Measurements from ENCODE around the gene THRAP3.
A peak's percentile ranks its signal among the peaks of the same experiment; 100 is the strongest.
"Not testable (repeated sequence)": the region's sequence is repeated elsewhere in the genome, so short reads cannot be mapped to it uniquely, and the experiment has no call there.

The THRAP3 gene

DNA sequence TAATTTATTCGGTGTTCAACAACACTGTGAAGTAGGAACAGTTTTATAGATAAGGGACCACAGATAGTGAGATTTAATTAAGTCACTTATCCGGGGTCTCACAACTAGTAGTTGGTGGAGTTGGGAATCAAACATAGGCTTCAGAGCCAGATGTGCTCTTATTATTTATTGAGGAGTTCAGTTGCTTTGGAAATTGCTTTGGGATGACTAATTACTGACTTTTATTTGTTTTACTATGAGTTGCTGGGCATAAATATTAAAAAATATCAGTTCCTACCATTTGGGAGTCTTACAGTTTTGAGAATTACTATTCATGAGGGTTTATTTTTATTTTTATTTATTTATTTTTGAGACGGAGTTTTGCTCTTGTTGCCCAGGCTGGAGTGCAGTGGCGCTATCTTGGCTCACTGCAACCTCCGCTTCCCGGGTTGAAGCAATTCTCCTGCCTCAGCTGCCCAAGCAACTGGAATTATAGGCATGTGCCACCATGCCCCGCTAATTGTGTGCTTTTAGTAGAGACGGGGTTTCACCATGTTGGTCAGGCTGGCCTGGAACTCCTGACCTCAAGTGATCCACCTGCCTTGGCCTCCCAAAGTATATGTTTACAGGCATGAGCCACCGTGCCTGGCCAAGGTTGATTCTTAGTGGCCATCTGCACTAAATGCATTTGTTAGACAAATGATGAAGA lies 27.7 kb downstream of the THRAP3 start:
- DNase-seq = no peak

DNA sequence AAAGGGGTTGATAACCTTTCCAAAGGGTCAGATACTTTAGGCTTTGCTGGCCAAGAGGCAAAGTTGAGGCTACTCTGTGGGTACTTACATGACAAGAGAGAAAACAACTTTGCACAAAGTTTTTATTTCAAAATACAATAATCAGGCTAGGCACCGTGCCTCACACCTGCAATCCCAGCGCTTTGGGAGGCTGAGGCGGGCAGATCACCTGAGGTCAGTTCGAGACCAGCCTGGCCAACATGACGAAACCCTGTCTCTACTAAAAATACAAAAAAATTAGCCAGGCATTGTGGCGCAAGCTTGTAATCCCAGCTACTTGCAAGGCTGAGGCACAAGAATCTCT lies 28.2 kb downstream of the THRAP3 start:
- DNase-seq = not testable (repeated sequence)

DNA sequence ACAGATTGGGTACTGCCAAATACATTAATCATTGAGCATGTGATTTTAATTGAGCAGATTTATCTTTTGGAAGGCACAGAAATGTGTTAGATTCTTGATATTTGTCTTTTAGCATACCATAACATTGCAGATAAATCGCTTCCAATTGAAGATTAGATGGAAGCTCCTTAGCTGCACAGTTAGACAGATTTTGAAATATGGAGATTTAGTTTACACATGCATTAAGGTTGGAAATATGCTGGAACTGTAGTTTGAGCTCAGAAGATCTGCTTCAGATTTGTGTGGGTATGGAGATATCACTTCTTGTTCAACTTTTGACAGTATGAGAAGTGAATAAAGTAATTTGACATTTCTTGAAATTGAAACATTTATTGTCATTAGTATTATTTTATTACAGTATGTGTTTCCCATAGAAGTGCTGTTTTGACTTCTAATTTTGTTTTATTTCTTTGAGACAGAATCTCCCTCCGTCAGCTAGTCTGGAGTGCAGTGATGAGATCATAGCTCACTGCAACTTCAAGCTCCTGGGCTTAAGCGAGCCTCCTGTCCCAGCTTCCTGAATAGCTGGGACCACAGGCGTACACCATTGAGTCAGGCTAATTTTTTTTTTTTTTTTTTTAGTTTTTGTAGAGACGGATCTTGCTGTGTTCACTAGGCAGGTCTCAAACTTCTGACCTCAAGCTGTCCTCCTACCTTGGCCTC lies 29.1 kb downstream of the THRAP3 start:
- DNase-seq = no peak

DNA sequence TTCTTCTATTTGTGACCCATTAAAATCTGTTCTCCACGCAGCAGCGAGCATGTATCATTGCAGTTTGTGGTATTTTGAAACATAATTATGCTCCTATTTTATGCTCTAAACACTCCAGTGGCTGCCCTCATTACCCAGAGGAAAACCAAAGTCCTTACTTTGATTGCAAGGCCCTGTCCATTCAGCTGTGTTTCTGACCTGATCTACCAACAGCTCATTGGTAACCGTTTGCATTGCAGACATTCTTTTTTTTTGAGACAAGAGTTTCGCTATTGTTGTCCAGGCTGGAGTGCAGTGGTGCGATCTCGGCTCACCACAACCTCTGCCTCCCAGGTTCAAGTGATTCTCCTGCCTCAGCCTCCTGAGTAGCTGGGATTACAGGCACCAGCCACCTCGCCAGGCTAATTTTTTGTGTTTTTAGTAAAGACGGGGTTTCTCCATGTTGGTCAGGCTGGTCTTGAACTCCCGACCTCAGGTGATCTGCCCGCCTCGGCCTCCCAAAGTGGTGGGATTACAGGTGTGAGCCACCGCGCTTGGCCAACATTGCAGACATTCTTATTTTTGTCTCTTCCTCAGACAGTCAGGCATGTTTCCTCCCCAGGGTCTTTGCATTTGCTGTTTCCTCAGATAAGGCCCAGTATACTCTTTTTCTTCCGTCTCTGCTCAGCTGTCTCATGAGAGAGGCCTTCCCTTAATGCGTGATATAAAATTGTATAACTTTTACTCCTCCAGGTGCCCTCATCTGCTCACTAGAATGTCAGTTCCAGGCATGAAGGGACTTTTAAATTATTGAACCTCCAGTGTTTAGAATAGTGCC lies 32.5 kb downstream of the THRAP3 start:
- no peak for DNase-seq

DNA sequence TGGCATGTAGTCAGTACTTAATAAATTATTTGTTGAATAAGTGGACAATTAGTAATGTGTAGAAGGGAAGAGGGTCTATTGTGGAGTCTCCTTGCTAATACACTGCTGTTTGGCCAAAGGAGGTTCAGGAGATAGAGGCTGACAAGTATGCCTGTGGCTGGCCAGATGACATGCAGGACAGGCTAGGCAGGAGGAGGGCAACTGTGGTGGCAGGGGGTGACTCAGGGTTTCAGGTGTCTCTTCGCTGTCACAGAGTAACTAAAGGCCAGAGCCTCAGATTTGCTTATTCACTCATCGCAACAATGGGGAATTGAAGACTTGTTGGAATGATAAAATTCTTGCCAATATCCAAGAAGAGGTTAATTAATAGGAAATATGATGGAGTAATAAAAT lies 33.1 kb downstream of the THRAP3 start:
- DNase-seq = no peak

DNA sequence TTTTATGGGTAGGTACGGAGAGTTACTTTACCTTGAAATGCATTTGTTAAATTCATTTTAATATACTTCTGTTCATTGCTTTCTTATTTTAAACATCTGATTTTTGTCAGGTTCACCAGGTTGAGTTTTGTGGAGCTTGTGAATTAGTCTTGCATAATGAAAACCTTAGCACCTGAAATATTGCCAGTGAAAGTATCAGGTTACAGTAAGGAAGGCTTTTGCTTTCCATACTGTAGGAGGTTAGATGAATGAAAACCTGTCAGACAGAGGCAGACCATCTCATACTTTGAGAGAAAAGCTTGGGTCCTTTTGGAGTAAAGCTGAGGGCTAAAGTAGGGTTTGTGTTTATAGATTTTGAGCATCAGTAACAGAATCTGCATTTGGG lies 34.7 kb downstream of the THRAP3 start:
- no peak for DNase-seq

DNA sequence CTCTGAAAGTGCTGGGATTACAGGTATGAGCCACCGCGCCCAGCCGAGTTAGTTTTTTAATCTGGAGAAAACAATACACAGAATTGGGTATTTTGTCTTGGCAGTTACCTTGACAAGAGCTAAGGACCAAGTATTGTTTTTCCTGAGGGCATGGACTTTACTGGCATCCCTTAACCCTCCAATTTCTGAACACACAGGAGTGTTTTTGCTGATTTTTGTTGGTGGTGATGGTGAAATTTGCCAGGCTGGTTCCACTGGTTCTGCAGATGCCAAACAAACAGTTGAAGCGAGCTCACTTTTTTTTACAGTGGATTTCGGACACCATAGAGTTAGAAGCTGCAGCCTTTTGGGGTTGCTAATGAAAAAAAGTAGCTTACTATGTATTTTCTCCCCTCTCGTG lies 44.7 kb downstream of the THRAP3 start:
- DNase-seq = no peak

DNA sequence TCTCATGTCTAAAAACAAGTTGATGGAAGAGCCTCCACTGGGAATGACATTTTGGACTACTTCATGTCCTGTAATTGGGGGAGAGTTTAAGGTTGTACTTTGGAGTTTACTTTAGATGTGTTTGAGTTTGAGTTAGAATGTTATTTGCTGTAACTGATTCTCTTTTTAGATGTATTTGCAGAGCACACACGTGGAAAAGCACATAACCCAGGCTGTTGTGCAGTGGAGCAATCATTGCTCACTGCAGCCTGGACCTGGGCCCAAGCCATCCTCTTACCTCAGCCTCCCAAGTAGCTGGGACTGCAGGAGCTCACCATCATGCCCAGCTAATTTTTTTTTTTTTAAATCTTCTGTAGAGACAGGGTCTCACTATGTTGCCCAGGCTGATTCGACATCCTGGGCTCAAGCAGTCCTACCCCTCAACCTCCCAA lies 45.2 kb downstream of the THRAP3 start:
- no peak for DNase-seq

DNA sequence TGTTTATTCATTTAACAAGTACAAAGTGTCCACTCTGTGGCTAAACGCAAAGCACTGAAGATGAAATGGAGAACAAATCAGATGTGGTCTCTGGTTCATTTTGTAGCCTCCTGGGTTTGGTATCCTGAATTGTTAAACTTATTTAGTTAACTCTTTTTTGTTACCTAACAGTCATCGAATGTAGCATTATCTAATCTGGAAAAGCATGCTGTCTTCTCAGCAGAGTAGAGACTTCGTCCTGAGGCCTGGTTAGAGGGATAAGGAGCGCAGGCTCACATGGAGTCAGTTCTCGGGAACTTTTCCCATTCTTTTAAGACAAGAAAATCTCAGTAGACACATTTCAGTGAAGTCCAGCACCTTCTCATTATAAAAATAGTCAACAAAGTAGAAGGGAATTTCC lies 48.8 kb downstream of the THRAP3 start:
- DNase-seq = no peak

DNA sequence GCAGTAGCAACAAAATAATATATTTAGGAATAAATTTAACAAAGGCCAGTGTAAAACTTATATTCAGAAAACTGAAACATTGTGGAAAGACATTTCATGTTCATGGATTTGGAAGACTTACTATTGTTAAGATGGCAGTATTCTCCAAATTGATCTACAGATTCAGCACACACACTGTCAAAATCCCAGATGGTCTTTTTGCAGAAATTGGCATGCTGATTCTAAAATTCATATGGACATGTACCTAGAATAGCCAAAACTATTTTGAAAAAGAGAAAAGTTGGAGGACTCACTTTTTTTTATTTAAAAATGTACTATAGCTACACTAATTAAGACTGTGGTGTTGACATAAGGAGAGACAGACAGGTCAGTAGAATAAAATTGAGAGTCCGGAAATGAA lies 50.0 kb downstream of the THRAP3 start:
- no peak for DNase-seq

DNA sequence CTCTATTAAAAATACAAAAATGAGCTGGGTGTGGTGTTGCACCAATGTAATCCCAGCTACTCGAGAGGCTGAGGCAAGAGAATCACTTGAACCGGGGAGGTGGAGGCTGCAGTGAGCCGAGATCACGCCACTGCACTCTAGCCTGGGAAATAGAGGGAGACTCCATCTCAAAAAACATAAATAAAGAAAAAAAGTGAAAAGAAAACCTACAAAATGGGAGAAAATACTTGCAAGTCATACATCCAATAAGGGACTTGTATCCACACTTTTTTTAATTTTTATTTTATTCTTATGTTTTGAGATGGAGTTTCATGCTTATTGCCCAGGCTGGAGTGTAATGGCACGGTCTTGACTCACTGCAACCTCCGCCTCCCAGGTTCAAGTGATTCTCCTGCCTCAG lies 52.4 kb downstream of the THRAP3 start:
- DNase-seq = no peak

DNA sequence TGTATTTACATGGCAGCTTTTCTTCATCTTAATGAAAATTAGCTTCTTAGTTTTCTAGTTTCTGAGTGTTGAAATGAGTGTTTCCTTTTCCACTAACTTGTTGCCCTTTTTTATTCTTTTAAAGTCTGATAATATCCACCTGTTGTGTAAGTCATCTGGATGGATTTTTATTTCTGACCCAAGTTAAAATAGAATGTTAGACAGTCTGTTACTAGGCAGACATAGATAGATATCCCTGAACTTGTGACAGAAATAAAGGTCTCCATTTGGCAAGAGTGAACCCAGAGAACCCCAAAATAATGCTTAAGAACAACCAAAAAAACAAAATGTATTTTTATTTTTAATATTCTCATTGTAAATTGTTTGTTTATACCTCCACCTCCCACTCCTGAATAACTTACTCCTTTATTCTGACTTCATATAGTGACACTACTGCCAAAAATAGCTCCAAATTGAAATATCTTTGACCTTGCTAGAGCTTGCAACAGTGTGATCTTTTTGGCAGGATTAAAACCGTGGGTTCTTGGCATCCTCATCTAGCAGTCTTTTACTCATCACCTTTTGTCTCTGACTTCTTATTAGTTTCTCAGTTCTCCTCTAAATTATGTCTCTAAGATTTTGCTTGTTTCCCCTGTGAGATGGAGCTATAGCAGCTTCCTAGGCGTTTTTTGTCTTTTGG lies 55.0 kb downstream of the THRAP3 start:
- DNase-seq = no peak

DNA sequence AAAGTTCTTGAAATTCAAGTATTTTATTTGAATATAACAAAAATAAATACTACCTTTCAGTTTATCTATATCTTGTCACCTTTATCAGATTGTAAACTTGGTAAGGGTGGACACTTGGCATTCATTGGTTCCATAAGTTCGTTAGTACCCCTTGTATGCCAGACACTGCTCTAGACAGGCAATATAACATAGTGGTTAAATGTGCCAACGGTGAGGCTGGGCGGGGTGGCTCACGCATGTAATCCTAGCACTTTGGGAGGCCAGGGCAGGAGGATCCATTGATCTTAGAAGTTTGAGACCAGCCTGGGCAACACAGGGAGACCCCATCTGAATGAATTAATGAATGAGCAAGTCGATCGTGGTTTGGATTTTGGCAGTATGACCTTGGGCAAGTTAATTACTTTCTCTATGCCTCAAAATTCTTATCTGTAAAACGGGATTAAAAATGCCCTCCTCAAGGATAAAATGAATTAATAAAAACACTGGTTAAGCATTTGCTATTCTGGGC lies 55.6 kb downstream of the THRAP3 start:
- DNase-seq = no peak

DNA sequence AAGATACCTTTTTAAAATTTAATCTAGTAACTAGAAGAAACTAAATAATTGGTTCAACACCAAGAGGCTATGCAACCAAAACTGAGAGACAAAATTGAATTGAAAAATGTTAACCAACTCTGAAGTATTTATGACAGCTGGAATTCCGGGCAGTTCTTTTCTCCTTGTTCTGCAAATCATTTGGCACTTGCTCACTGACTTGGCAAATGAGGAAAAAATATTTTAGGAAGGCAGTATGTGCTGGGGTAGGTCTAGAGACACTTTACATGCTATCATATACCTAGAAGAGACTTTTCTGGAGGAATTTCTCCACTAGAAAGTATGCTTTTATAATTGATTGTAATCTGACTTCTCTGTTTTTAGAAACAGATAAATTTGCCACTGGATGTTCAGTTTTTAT lies 59.8 kb downstream of the THRAP3 start:
- DNase-seq = no peak

DNA sequence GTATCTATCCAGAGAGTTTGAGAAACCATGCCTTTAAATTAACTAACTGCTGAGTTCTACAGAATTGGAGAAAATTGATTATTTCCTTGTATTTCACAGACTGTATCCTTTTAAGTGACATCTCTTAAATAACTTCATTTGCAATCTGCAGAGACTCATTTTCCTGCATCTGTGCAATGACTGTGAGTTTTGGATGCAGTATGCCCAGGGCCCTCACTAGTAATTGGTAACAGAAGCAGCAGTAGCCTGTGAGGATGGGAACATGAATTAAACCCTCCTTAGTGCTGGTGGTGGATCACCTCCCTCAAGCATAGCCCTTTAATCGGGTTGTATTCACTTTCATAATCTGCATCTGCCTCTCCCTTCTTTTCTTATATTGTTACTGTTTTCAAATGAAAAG lies 60.3 kb downstream of the THRAP3 start:
- DNase-seq = no peak

DNA sequence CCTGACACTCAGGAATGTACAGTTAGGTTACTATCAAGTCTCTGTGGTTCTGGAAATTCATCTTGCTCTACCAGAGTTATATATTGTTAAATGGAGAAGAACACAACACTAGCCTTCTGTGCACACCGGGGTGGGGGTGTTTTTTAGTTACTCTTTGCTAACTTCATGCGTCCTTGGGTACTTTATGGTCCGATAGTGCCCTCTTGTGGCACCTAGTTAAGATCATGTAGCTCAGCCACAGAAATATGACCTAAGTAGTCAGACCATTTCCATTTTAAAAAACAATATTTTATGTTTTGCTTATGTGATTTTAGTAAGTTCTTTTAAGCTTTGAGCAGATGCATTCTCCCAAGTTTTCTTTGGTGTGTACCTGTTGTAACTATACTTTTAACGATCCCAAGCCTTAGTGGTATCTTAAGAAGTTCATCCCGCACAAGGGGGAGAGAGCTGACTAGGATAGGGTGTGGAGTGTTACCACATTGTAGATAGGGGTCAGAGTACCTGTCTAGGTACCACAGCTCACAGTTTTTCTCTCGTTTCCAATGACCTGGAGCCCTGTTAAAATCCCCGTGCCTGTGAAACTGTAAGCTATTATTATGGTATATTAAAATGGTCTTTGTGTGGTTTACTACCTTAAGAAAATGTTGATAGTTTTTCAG lies 61.3 kb downstream of the THRAP3 start:
- peak; percentile 41 for DNase-seq

DNA sequence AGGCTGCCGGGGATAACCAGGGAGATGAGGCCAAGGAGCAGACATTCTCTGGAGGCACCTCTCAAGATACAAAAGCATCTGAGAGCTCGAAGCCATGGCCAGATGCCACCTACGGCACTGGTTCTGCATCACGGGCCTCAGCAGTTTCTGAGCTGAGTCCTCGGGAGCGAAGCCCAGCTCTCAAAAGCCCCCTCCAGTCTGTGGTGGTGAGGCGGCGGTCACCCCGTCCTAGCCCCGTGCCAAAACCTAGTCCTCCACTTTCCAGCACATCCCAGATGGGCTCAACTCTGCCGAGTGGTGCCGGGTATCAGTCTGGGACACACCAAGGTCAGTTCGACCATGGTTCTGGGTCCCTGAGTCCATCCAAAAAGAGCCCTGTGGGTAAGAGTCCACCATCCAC lies 62.6 kb downstream of the THRAP3 start:
- no peak for DNase-seq

DNA sequence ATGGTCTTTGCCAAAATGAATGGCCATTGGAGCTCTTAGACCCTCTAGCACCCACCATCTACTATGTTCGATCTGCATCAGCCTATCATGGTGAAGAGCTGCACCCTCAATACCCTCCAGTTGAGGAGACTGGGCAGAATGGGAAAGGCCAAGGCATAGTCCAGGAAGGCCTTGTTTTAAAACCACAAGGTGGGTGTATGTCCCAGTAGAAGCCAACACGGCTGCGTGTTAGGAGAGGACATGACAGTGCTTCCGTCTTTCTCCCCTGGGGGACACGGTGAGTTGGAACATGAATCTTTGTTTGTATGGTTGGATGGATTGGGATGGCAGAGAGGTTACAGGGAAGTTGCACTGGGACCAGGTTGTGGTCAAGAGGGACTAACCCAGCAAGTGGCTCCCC lies 63.4 kb downstream of the THRAP3 start:
- no peak for DNase-seq

DNA sequence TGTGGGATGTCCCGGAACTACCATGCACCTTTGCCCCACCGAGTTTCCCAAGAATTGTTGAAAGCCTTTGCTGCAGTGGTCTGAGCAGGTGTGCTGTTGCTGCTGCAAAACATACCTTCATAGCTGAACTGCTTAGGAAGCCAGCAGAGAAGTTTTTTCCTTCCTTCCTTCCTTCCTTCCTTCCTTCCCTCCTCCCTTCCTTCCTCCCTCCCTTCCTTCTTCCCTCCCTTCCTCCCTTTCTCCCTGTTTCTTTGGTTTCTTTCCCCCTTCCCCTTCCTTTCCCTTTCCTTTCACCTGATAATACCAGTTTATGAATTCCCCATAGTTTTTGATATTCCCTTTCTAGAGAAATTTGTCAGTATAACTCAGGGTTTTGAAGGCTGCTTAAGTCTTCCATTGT lies 71.1 kb downstream of the THRAP3 start:
- DNase-seq = no peak

DNA sequence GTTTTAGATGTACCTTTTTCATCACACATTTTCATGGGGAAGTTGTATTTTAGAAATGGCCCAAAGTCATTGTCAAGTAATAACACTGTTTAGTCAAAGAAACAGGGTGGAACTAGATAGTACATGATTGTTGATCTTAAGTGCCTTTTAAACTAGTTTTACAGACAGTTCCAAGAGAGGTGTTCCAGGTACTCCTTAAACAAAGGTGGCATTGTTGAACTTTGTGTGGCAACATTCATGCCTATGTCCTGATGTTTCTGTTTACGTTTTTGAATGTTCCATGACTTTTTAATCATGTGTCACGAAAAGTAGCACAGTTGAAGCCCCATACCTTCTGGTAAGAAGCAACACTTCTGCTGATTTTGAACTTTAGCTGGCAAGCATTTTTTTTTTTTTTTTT lies 72.8 kb downstream of the THRAP3 start:
- DNase-seq = no peak

DNA sequence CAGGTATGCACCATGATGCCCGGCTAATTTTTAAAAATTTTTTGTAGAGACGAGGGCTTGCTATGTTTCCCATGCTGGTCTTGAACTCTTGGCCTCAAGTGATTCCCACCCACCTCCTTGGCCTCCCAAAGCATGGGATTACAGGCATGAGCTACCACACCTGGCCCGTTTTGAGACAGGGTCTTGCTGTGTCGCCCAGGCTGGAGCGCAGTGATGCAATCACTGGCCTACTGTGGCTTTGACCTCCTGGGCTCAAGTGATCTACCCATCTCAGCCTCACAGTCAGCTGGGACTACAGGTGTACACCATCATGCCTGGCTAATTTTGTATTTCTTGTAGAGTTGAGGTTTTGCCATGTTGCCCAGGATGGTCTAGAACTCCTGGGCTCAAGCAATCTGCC lies 74.4 kb downstream of the THRAP3 start:
- no peak for DNase-seq

DNA sequence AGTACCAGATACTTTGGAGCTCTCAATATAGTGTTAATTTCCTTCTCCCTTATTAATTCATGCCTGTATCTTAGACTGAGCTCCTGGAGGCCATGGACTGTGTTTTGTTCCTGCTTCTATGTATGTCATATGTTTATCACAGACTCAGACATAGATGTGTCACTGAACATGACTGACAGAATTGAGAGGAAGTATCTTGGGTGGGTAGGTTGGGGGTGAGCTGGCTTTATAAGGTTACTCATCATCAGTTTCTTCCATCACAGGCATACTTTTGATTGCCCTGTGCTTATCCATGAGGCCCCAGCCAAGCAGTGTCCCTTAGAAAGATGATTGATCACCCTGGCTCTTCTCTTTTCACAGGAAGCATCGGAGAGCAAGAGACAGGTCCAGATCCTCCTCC lies 76.3 kb downstream of the THRAP3 start:
- no peak for DNase-seq

DNA sequence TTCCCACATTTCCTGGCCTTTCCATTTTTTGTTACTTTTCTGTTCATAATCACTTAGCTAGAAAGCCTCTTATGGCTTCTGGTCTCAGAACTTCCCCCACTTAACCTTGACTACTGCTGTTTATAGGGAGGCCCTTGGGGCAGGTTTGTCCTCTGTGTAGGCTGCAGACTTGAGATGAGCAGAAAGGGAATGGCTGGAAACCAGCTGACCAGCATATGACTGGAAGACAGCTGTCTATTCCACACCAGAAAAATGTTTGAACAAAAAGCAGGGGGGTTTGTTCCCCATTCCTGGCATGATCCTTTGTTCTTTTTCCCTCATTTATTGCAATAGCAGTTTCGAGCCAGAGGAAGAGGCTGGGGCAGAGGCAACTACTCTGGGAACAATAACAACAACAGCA lies 77.0 kb downstream of the THRAP3 start:
- DNase-seq = no peak

Data from NCI-H1436 treated with DMSO at 0.1 percent for 48 hours (cell line).